ENCODE measurements around the gene ATP10B. TPM values are rescaled to one million over a fixed set of nuclear protein-coding genes. Genes with fewer than 3 reads are reported as not detected.

The ATP10B gene
- total RNA-seq, 2 donors from 2014 or later, result 162 to 232 TPM

- Histone ChIP-seq H3K36me3 (no peaks in the 10 kb centered on the region), H3K4me3 (no peak overlapping the region), H3K27ac (peak overlapping the region; percentile 41), H3K9me3 (no peaks in the 10 kb centered on the region), H3K9ac (ENCODE audit: low read depth in 2 of 2, low read length in 2 of 2) (no peak overlapping the region), H3K4me1 (no peaks in the 10 kb centered on the region), H3K27me3 (no peaks in the 10 kb centered on the region)
- intact Hi-C loops (cut with DNase I), result no loop called here
- no peak for DNase-seq
- no peak for TF ChIP-seq CTCF (IDR thresholded peaks at IDR 0.05)
These were observed 154.7 kb downstream of the ATP10B start for GRCh38 chr5:160697281-160697680.

GRCh38 chr5:160694896-160695295 is 157.1 kb downstream of the ATP10B start:
- no peak for TF ChIP-seq CTCF (IDR thresholded peaks at IDR 0.05)
- H3K27ac ChIP-seq, result peak overlapping the region; percentile 91
- H3K4me1 ChIP-seq, result no peaks in the 10 kb centered on the region
- no peak for DNase-seq
- intact Hi-C loops (cut with DNase I), result no loop called here
- H3K36me3 ChIP-seq, result no peaks in the 10 kb centered on the region
- no peak overlapping the region for H3K4me3 ChIP-seq
- H3K27me3 ChIP-seq, result no peaks in the 10 kb centered on the region
- no peaks in the 10 kb centered on the region for H3K9me3 ChIP-seq
- H3K9ac ChIP-seq (ENCODE audit: low read depth in 2 of 2, low read length in 2 of 2), result peak overlapping the region in 1 of 2 donors; percentile 77

- Histone ChIP-seq H3K27me3 (no peaks in the 10 kb centered on the region), H3K36me3 (no peaks in the 10 kb centered on the region), H3K4me1 (no peaks in the 10 kb centered on the region), H3K9me3 (no peaks in the 10 kb centered on the region), H3K27ac (peak overlapping the region; percentile 91), H3K9ac (ENCODE audit: low read depth in 2 of 2, low read length in 2 of 2) (peak overlapping the region; percentile 30 to 77), H3K4me3 (no peak overlapping the region)
- DNase-seq, result no peak
- no peak for TF ChIP-seq CTCF (IDR thresholded peaks at IDR 0.05)
- intact Hi-C loops (cut with DNase I), result no loop called here
These were observed 158.1 kb downstream of the ATP10B start for GRCh38 chr5:160693831-160694465.

- no peaks in the 10 kb centered on the region for H3K27me3 ChIP-seq
- H3K27ac ChIP-seq, result peak overlapping the region; percentile 63
- DNase-seq, result no peak
- no peaks in the 10 kb centered on the region for H3K9me3 ChIP-seq
- H3K4me3 ChIP-seq, result no peak overlapping the region
- H3K36me3 ChIP-seq, result no peaks in the 10 kb centered on the region
- intact Hi-C loops (cut with DNase I), result no loop called here
- TF ChIP-seq CTCF (IDR thresholded peaks at IDR 0.05), result no peak
- peak overlapping the region in 1 of 2 donors; percentile 51 for H3K9ac ChIP-seq (ENCODE audit: low read depth in 2 of 2, low read length in 2 of 2)
- no peaks in the 10 kb centered on the region for H3K4me1 ChIP-seq
These were observed 159.7 kb downstream of the ATP10B start for GRCh38 chr5:160692271-160692670.

GRCh38 chr5:160685695-160686094 is 166.3 kb downstream of the ATP10B start:
- TF ChIP-seq CTCF (IDR thresholded peaks at IDR 0.05), result peak; percentile 24
- Histone ChIP-seq H3K9me3 (no peaks in the 10 kb centered on the region), H3K4me1 (no peaks in the 10 kb centered on the region), H3K27me3 (no peaks in the 10 kb centered on the region), H3K36me3 (no peaks in the 10 kb centered on the region), H3K4me3 (peak overlapping the region; percentile 53), H3K9ac (ENCODE audit: low read depth in 2 of 2, low read length in 2 of 2) (peak overlapping the region in 1 of 2 donors; percentile 90), H3K27ac (peak overlapping the region; percentile 74)
- intact Hi-C loops (cut with DNase I), result no loop called here
- DNase-seq, result no peak
